Upper lobe of right lung (tissue), 1 donor: ENCODE results near the gene YTHDF1. TPM values are rescaled to one million over a fixed set of nuclear protein-coding genes. Genes with fewer than 3 reads are reported as not detected.

Experiments used
- ATAC-seq: fragments of 200-7000 bp; cut with Tn5 transposase; one replicate; pipeline ENCODE4 v1.9.1; 2020; ENCODE audit warnings: mild to moderate bottlenecking, moderate library complexity
- DNase-seq: peaks from one replicate; pipeline ENCODE4 v3.0.0-alpha.2; 2020
- H3K27ac ChIP-seq: fragments of 200-600 bp; one replicate; pipeline ENCODE4 v1.8.0; 2022
- H3K27me3 ChIP-seq: fragments of 200-600 bp; one replicate; pipeline ENCODE4 v1.8.0; 2022; ENCODE audit warnings: mild to moderate bottlenecking
- H3K36me3 ChIP-seq: fragments of 200-600 bp; one replicate; pipeline ENCODE4 v1.8.0; 2022
- H3K4me1 ChIP-seq: fragments of 200-600 bp; one replicate; pipeline ENCODE4 v1.8.0; 2022
- H3K4me3 ChIP-seq: fragments of 200-600 bp; one replicate; pipeline ENCODE4 v1.8.0; 2022; ENCODE audit warnings: mild to moderate bottlenecking
- H3K9me3 ChIP-seq: fragments of 200-600 bp; one replicate; pipeline ENCODE4 v1.8.0; 2022
- intact Hi-C: fragments of 100-400 bp; cut with DNase I; formaldehyde crosslinking; loops from one replicate; pipeline ENCODE4 v1.11.0; 2022
- total RNA-seq: library from RNA; stranded (reverse); fragmentation: NEBNext Ultra II Directional; extraction: Animal tissue kit (Norgen Biotek cat#: 25700); gene quantifications from one replicate; pipeline ENCODE4 v1.2.1, GENCODE V29; 2021
- TF ChIP-seq, protein P1 (sequence below): fragments of 200-600 bp; IDR thresholded peaks from one replicate; pipeline ENCODE4 v1.8.0; 2022; ENCODE audit warnings: antibody characterized with exemption
- donor health status: DM: no; HTN: yes; CAD: no; lungs with severe emphysema.

YTHDF1 gene
- total RNA-seq, 1 donor from 2014 or later: 36.9 TPM

DNA sequence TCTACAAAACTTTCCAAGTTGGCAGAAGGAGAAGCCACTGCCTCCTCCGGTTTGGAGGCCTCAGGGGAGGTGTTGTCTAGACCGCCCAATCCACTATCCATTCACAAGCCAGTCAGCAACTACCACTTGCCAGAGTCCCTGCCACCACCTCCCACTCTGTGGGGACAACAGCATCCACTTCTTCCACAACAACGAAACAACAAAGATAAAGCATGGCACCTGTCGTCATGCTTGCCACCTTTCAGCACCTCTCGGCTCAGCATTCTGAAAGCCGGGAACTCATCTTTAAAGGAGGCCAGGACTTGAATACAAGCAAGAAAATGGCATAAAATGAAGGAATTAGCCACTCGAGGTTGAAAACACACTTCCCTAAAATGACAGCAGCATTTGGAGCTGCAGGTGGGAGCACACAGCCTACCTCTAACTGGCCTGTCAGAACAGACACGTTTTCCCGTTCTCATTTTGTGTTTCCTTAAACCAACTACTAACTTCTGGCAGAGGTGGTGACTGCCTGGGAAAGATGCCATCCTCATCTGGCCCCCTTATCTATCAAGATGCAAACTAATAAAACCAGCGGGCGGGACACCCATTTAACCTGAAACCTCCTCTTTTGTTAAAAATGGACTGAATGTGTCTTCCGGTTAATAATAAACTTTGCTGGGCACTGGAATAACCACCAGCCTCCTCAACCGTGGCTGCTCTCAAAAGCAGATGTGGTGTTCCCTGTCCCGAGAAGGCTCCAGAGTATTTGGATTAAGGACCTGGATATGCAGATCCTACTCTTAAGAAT, 21.7 kb downstream of the YTHDF1 start:
- TF ChIP-seq, protein P1, sequence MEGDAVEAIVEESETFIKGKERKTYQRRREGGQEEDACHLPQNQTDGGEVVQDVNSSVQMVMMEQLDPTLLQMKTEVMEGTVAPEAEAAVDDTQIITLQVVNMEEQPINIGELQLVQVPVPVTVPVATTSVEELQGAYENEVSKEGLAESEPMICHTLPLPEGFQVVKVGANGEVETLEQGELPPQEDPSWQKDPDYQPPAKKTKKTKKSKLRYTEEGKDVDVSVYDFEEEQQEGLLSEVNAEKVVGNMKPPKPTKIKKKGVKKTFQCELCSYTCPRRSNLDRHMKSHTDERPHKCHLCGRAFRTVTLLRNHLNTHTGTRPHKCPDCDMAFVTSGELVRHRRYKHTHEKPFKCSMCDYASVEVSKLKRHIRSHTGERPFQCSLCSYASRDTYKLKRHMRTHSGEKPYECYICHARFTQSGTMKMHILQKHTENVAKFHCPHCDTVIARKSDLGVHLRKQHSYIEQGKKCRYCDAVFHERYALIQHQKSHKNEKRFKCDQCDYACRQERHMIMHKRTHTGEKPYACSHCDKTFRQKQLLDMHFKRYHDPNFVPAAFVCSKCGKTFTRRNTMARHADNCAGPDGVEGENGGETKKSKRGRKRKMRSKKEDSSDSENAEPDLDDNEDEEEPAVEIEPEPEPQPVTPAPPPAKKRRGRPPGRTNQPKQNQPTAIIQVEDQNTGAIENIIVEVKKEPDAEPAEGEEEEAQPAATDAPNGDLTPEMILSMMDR: no peak
- no peak for DNase-seq
- ATAC-seq: no peak
- intact Hi-C loops: no loop called here
- H3K4me1 ChIP-seq: peaks cover 6% of the 10 kb centered on the region
- peaks cover 22% of the 10 kb centered on the region for H3K36me3 ChIP-seq
- no peak overlapping the region for H3K4me3 ChIP-seq
- no peak overlapping the region for H3K27ac ChIP-seq
- H3K27me3 ChIP-seq: no peaks in the 10 kb centered on the region
- H3K9me3 ChIP-seq: no peaks in the 10 kb centered on the region

- Histone ChIP-seq H3K27ac (no peak overlapping the region), H3K4me3 (no peak overlapping the region), H3K27me3 (no peaks in the 10 kb centered on the region), H3K9me3 (no peaks in the 10 kb centered on the region), H3K4me1 (no peaks in the 10 kb centered on the region), H3K36me3 (peaks cover 22% of the 10 kb centered on the region)
- DNase-seq (no peak), ATAC-seq (no peak)
- TF ChIP-seq, protein P1: no peak
- intact Hi-C loops: no loop called here
These were observed 23.2 kb downstream of the YTHDF1 start for GRCh38 chr20:63192721-63193120.

GRCh38 chr20:63191400-63191799, 24.5 kb downstream of the YTHDF1 start:
- Histone ChIP-seq H3K9me3 (no peaks in the 10 kb centered on the region), H3K4me3 (no peak overlapping the region), H3K36me3 (peaks cover 19% of the 10 kb centered on the region), H3K27me3 (no peaks in the 10 kb centered on the region), H3K4me1 (no peaks in the 10 kb centered on the region), H3K27ac (no peak overlapping the region)
- DNase-seq (no peak), ATAC-seq (no peak)
- intact Hi-C loops: no loop called here
- TF ChIP-seq, protein P1: no peak

- intact Hi-C loops: no loop called here
- Histone ChIP-seq H3K4me1 (no peaks in the 10 kb centered on the region), H3K4me3 (no peak overlapping the region), H3K27me3 (no peaks in the 10 kb centered on the region), H3K9me3 (no peaks in the 10 kb centered on the region), H3K36me3 (peaks cover 13% of the 10 kb centered on the region), H3K27ac (no peak overlapping the region)
- DNase-seq (no peak), ATAC-seq (no peak)
- TF ChIP-seq, protein P1: no peak
These were observed 25.1 kb downstream of the YTHDF1 start for GRCh38 chr20:63190828-63191227.

GRCh38 chr20:63189846-63190559, 25.9 kb downstream of the YTHDF1 start:
- intact Hi-C loops: no loop called here

More at GRCh38 chr20:63189846-63190559, 25.9 kb downstream of the YTHDF1 start:
- DNase-seq (no peak), ATAC-seq (no peak)
- Histone ChIP-seq H3K27ac (no peak overlapping the region), H3K9me3 (no peaks in the 10 kb centered on the region), H3K27me3 (no peaks in the 10 kb centered on the region), H3K4me1 (no peaks in the 10 kb centered on the region), H3K4me3 (no peak overlapping the region), H3K36me3 (peaks cover 5% of the 10 kb centered on the region)
- TF ChIP-seq, protein P1: no peak
